H9 (cell line): ENCODE measurements around the gene TNIP1. TPM values are rescaled to one million over a fixed set of nuclear protein-coding genes. Genes with fewer than 3 reads are reported as not detected.

Experiments
- DNase-seq: peaks from one replicate; pipeline ENCODE4 v3.0.0-alpha.2; 2017
- H2AFZ ChIP-seq: one replicate; pipeline ENCODE4 v1.6.1; 2013; ENCODE audit warnings: mild to moderate bottlenecking, low read length, control low read depth, moderate library complexity
- H2AK5ac ChIP-seq: 2 replicates; pipeline ENCODE4 v1.6.1; 2013; ENCODE audit warnings: low read length, control low read depth, mixed read lengths; ENCODE audit not compliant: insufficient read length
- H2BK120ac ChIP-seq: one replicate; pipeline ENCODE4 v1.6.1; 2013; ENCODE audit warnings: low read depth, mild to moderate bottlenecking, low read length, control low read depth, inconsistent platforms; ENCODE audit not compliant: poor library complexity, severe bottlenecking
- H2BK12ac ChIP-seq: 2 replicates; pipeline ENCODE4 v1.6.1; 2013; ENCODE audit warnings: low read length, control low read depth, mixed read lengths, low read depth; ENCODE audit not compliant: insufficient read length
- H2BK15ac ChIP-seq: 2 replicates; pipeline ENCODE4 v1.6.1; 2013; ENCODE audit warnings: low read depth, low read length, control low read depth
- H2BK20ac ChIP-seq: one replicate; pipeline ENCODE4 v1.6.1; 2013; ENCODE audit warnings: low read depth, mild to moderate bottlenecking, low read length, control low read depth, inconsistent platforms; ENCODE audit not compliant: poor library complexity, severe bottlenecking
- H2BK5ac ChIP-seq: 2 replicates; pipeline ENCODE4 v1.6.1; 2013; ENCODE audit warnings: low read length, control low read depth, mixed read lengths; ENCODE audit not compliant: insufficient read length
- H3K14ac ChIP-seq: 2 replicates; pipeline ENCODE4 v1.6.1; 2013; ENCODE audit warnings: low read length, control low read depth; ENCODE audit not compliant: insufficient read depth
- H3K18ac ChIP-seq: 2 replicates; pipeline ENCODE4 v1.6.1; 2013; ENCODE audit warnings: low read depth, mild to moderate bottlenecking, mixed read lengths, low read length, control low read depth; ENCODE audit not compliant: insufficient read length
- H3K23ac ChIP-seq: 2 replicates; pipeline ENCODE4 v1.6.1; 2013; ENCODE audit warnings: low read length, control low read depth, mixed read lengths, low read depth; ENCODE audit not compliant: insufficient read length
- H3K23me2 ChIP-seq: 2 replicates; pipeline ENCODE4 v1.6.1; 2013; ENCODE audit warnings: low read depth, mild to moderate bottlenecking, mixed read lengths, low read length, control low read depth; ENCODE audit not compliant: insufficient read length, poor library complexity, severe bottlenecking
- H3K27ac ChIP-seq: 2 replicates; pipeline ENCODE4 v1.5.1; 2013; ENCODE audit warnings: low read length, control low read depth, mixed read lengths, low read depth; ENCODE audit not compliant: insufficient read length
- H3K27me3 ChIP-seq: 2 replicates; pipeline ENCODE4 v1.6.1; 2013; ENCODE audit warnings: low read length, control low read depth, inconsistent platforms; ENCODE audit not compliant: insufficient read depth
- H3K4ac ChIP-seq: 2 replicates; pipeline ENCODE4 v1.6.1; 2013; ENCODE audit warnings: low read depth, mild to moderate bottlenecking, control low read depth, inconsistent platforms, low read length, moderate library complexity
- H3K4me1 ChIP-seq: 2 replicates; pipeline ENCODE4 v1.6.1; 2013; ENCODE audit warnings: low read length, control low read depth, inconsistent platforms; ENCODE audit not compliant: insufficient read depth
- H3K4me2 ChIP-seq: 2 replicates; pipeline ENCODE4 v1.6.1; 2013; ENCODE audit warnings: low read length, control low read depth, mixed read lengths; ENCODE audit not compliant: insufficient read length, insufficient read depth
- H3K56ac ChIP-seq: 2 replicates; pipeline ENCODE4 v1.6.1; 2013; ENCODE audit warnings: low read depth, mild to moderate bottlenecking, mixed read lengths, low read length, control low read depth; ENCODE audit not compliant: insufficient read length
- H3K79me1 ChIP-seq: 2 replicates; pipeline ENCODE4 v1.6.1; 2013; ENCODE audit warnings: low read depth, mild to moderate bottlenecking, moderate library complexity, low read length, control low read depth, inconsistent platforms; ENCODE audit not compliant: insufficient read depth, poor library complexity, severe bottlenecking
- H3K79me2 ChIP-seq: 2 replicates; pipeline ENCODE4 v1.6.1; 2013; ENCODE audit warnings: low read length, control low read depth, inconsistent platforms; ENCODE audit not compliant: insufficient read depth
- H3K9ac ChIP-seq: 2 replicates; pipeline ENCODE4 v1.6.1; 2013; ENCODE audit warnings: low read length, control low read depth, mixed read lengths; ENCODE audit not compliant: insufficient read length; ENCODE audit errors: extremely low read depth
- H3K9me3 ChIP-seq: one replicate; pipeline ENCODE4 v1.6.1; 2013; ENCODE audit warnings: low read depth, low read length, inconsistent platforms; ENCODE audit not compliant: control insufficient read depth
- H3T11ph ChIP-seq: one replicate; pipeline ENCODE4 v1.6.1; 2013; ENCODE audit warnings: mild to moderate bottlenecking, low read length, control low read depth, inconsistent platforms
- H4K20me1 ChIP-seq: one replicate; pipeline ENCODE4 v1.6.1; 2013; ENCODE audit not compliant: control insufficient read depth, insufficient read length, insufficient read depth
- H4K5ac ChIP-seq: 2 replicates; pipeline ENCODE4 v1.6.1; 2013; ENCODE audit warnings: low read depth, mild to moderate bottlenecking, mixed read lengths, low read length, control low read depth; ENCODE audit not compliant: insufficient read length
- H4K8ac ChIP-seq: replicated peaks from 2 replicates; pipeline ENCODE4 v1.6.1; 2013; ENCODE audit warnings: low read length, control low read depth, mixed read lengths, low read depth; ENCODE audit not compliant: insufficient read length
- H4K91ac ChIP-seq: 2 replicates; pipeline ENCODE4 v1.6.1; 2013; ENCODE audit warnings: low read depth, mild to moderate bottlenecking, moderate library complexity, mixed read lengths, low read length, control low read depth; ENCODE audit not compliant: insufficient read length
- H3K27ac Mint-ChIP-seq, 3 experiments: 2 replicates in 2 of 3; 3 replicates in 1 of 3; pipeline ENCODE4 v1.8.0; 2020 to 2021; ENCODE audit warnings: mixed read lengths in 3 of 3, mild to moderate bottlenecking in 1 of 3, moderate library complexity in 1 of 3
- H3K27me3 Mint-ChIP-seq: 2 replicates; pipeline ENCODE4 v1.8.0; 2021; ENCODE audit warnings: low read depth, mild to moderate bottlenecking, moderate library complexity, mixed read lengths
- H3K36me3 Mint-ChIP-seq, 3 experiments: 2 replicates in 2 of 3; 3 replicates in 1 of 3; pipeline ENCODE4 v1.8.0; 2020 to 2021; ENCODE audit warnings: low read depth in 3 of 3, mixed read lengths in 3 of 3; ENCODE audit not compliant: insufficient read depth in 1 of 3
- H3K4me1 Mint-ChIP-seq, 2 experiments: 2 replicates each; pipeline ENCODE4 v1.8.0; 2020; ENCODE audit warnings: mixed read lengths in 2 of 2
- H3K4me3 Mint-ChIP-seq, 2 experiments: 2 replicates in 1 of 2; 3 replicates in 1 of 2; pipeline ENCODE4 v1.8.0; 2020 to 2021; ENCODE audit warnings: mild to moderate bottlenecking in 2 of 2, mixed read lengths in 2 of 2, moderate library complexity in 1 of 2
- H3K9me3 Mint-ChIP-seq, 2 experiments: 2 replicates in 1 of 2; 3 replicates in 1 of 2; pipeline ENCODE4 v1.8.0; 2020; ENCODE audit warnings: mild to moderate bottlenecking in 2 of 2, mixed read lengths in 2 of 2, moderate library complexity in 1 of 2
- CTCF ChIP-seq: fragments of 200-600 bp; sonication (generic); conservative IDR thresholded peaks from 3 replicates; pipeline ENCODE4 v1.8.0; 2021; ENCODE audit warnings: antibody characterized with exemption, mild to moderate bottlenecking
- WGBS: extraction: QIAGEN DNeasy Blood & Tissue Kit; methylation state at CpG from one replicate; pipeline ENCODE4 v1.1.7; 2013; ENCODE audit warnings: missing lambda C conversion rate, low lambda C conversion rate, mixed read lengths; ENCODE audit not compliant: insufficient read length; ENCODE audit errors: extremely low coverage; 5-methylcytosine and 5-hydroxymethylcytosine counted together
- total RNA-seq: library from RNA; stranded (reverse); gene quantifications from 2 replicates; pipeline ENCODE4 v1.2.1, GENCODE V29; 2021

The TNIP1 gene
- total RNA-seq, 1 experiment from 2014 or later, result 40.8 TPM

GRCh38 chr5:151036556-151036955 lies 44.3 kb downstream of the TNIP1 start:
- no peaks in the 10 kb centered on the region for H3K79me2 ChIP-seq
- no peak overlapping the region for H3K4ac ChIP-seq
- no peak overlapping the region for H2BK120ac ChIP-seq
- no peaks in the 10 kb centered on the region for H3K23me2 ChIP-seq
- H4K91ac ChIP-seq, result no peak overlapping the region
- H2BK12ac ChIP-seq, result no peak overlapping the region
- no peak overlapping the region for H3K18ac ChIP-seq
- no peak overlapping the region for H3K14ac ChIP-seq
- WGBS, result no CpG with 5 or more reads among the region's 6 CpGs
- no peaks in the 10 kb centered on the region for H3K79me1 ChIP-seq
- no peak overlapping the region for H4K5ac ChIP-seq
- H3K27me3 Mint-ChIP-seq, result no peaks in the 10 kb centered on the region
- no peak overlapping the region for H4K8ac ChIP-seq
- TF ChIP-seq CTCF, result no peak
- no peaks in the 10 kb centered on the region for H4K20me1 ChIP-seq
- H3K27me3 ChIP-seq, result no peaks in the 10 kb centered on the region
- no peak overlapping the region for H3K27ac ChIP-seq
- H3K9ac ChIP-seq, result no peak overlapping the region
- no peaks in the 10 kb centered on the region for H3K9me3 ChIP-seq
- no peak overlapping the region for H3K4me3 Mint-ChIP-seq
- no peak overlapping the region for H2BK5ac ChIP-seq
- H3K4me2 ChIP-seq, result no peak overlapping the region
- H2BK15ac ChIP-seq, result no peak overlapping the region
- H3K23ac ChIP-seq, result no peak overlapping the region
- H3K4me1 Mint-ChIP-seq, result no peaks in the 10 kb centered on the region
- no peak overlapping the region for H3K27ac Mint-ChIP-seq
- DNase-seq, result no peak
- H3K56ac ChIP-seq, result no peak overlapping the region
- no peak overlapping the region for H2AFZ ChIP-seq
- H3K36me3 Mint-ChIP-seq, result peaks cover 2 to 41% (median 35%) of the 10 kb centered on the region in 3 experiments; a peak in 5 of 7 replicates
- H3T11ph ChIP-seq, result no peak overlapping the region
- no peak overlapping the region for H2AK5ac ChIP-seq
- H2BK20ac ChIP-seq, result no peak overlapping the region
- H3K4me1 ChIP-seq, result no peaks in the 10 kb centered on the region; the same call in 1 of the 2 replicates
- no peaks in the 10 kb centered on the region; a peak in 1 of 5 replicates for H3K9me3 Mint-ChIP-seq
